GM19351 (cell line): ENCODE measurements around the gene U2AF2.
"Not testable (repeated sequence)": the region's sequence is repeated elsewhere in the genome, so short reads cannot be mapped to it uniquely, and the experiment has no call there.

Experiments
- ATAC-seq: cut with Tn5 transposase; IDR thresholded peaks from one replicate; pipeline ENCODE4 v1.9.1; 2021; ENCODE audit warnings: mild to moderate bottlenecking, moderate library complexity; ENCODE audit not compliant: unreplicated experiment

The U2AF2 gene

GRCh38 chr19:55700813-55701212, 46.0 kb downstream of the U2AF2 start:
- no peak for ATAC-seq

DNA sequence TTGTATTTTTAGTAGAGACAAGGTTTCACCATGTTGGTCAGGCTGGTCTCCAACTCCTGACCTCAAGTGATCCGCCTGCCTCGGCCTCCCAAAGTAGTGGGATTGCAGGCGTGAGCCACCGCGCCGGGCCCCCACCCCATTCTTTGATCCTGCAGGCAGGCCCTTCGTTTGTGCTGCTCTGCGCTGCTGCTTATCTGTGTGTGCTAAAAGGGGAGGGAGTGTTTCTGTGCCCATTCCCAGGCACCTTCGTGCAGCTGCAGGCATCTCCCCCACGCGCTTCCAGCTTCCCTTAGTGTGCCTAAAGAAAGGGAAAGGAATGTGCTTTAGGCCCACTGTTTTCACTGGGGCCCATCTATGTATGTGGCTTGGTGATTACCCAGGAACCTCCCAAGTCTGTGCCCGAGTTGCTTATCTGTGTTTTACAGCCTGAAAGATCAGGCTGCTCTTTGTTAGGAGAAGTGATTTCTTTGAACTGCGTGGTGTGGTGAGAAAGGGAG, 47.3 kb downstream of the U2AF2 start:
- no peak for ATAC-seq

DNA sequence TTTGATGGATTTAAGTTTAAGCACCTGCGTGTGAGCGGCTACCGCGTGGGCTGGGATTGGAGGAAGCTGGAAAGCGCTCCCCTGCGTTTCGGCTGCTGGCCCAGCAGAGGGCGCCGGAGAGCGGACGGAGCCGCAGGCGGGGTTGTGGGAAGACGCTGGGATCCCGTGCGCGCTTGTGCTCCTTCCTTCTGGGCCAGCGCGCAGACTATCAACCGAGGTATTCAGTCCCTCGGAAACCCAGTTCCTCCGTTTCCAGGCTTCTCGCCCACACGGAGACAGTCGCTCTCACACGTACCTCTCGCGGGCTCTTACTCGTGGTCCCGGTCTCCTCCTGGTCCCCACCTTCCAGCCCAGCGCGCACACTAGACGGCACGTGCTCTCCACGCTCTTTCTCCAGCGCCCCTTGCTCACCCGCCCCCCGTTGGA, 49.0 kb downstream of the U2AF2 start:
- no peak for ATAC-seq

- no peak for ATAC-seq
Measured at GRCh38 chr19:55704494-55705245, 49.8 kb downstream of the U2AF2 start.

GRCh38 chr19:55705972-55706371, 51.1 kb downstream of the U2AF2 start:
- ATAC-seq, result no peak

DNA sequence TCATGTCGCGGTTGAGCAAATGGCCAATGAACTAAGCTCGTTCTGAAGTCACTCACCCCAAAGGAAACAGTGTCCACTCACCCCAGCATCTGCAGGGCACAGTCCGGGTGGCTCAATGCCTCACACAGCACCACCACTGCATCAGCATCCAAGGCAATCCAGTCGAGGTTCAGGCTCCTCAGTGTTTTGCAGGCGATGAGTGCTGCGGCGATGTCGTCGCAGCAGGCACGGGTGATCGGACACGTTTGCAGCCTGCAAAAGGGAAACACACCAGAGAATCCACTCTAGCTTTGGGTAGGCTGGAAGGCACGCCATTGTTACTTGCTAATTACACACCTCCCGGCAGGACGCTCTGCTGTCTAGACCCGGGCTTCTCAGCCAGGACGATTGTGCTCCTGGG, 56.9 kb downstream of the U2AF2 start:
- no peak for ATAC-seq

- no peak for ATAC-seq
Measured at GRCh38 chr19:55712804-55713631, 58.2 kb downstream of the U2AF2 start.

- ATAC-seq, result no peak
Measured at GRCh38 chr19:55716531-55716930, 61.7 kb downstream of the U2AF2 start.

DNA sequence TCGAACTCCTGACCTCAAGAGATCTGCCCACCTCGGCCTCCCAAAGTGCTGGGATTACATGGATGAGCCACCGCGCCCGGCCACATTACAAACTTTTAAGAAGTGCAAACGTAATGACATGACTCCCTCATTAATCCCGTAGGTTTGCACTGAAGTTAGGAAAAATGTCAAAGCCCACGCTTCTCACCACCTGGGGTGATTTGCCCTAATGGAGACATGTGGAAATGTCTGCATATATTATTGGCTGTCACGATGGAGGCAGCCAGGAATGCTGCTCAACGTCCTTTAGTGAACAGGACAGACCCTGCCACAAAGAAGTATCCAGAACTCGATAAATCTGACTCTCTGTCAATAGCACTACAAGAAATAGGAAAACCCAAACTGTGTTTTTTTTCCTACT, 62.4 kb downstream of the U2AF2 start:
- ATAC-seq, result no peak

DNA sequence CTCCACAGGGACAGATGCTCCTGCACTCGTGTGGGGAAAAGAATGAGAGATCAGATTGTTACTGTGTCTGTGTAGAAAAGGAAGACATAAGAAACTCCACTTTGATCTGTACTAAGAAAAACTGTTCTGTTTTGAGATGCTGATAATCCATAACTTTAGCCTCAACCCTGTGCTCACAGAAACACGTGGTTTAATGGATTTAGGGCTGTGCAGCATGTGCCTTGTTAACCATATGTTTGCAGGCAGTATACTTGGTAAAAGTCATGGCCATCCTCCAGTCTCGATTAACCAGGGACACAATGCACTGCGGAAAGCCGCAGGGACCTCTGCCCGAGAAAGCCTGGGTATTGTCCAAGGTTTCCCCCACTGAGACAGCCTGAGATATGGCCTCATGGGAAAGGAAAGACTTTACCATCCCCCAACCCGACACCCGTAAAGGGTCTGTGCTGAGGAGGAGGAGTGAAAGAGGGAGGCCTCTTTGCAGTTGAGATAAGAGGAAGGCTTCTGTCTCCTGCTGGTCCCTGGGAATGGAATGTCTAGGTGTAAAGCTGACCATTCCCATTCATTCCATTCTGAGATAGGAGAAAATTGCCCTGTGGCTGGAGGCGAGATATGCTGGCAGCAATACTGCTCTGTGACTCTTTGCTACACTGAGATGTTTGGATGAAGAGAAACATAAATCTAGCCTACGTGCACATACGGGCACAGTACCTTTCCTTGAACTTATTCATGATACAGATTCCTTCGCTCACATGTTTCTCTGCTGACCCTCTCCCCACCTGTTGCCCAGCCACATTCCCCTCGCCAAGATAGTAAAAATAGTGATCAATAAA, 63.3 kb downstream of the U2AF2 start:
- ATAC-seq, result not testable (repeated sequence)

- no peak for ATAC-seq
Measured at GRCh38 chr19:55720214-55720746, 65.4 kb downstream of the U2AF2 start.

DNA sequence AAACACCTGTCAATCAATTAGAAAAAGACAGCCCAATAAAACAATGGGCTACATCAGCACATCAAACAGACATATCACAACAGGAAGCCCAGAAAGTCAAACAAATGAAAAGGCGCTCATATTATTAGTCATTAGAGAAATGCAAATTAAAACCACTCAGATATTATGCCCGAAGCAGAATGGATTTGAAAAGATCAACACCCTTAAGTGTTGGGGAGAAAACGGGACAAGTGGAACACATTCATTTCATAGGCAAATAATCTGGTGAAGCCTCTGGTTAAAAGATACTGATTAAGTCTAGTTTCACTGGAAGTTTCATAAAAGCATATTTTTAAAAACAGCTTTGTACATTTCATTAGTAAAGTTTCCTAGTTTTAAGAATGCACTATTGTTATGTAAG, 66.0 kb downstream of the U2AF2 start:
- ATAC-seq, result no peak

GRCh38 chr19:55723491-55723890, 68.7 kb downstream of the U2AF2 start:
- ATAC-seq, result no peak
